Upper lobe of left lung (tissue), 6 donors: ENCODE data around the gene CTLA4. TPM values are rescaled to one million over a fixed set of nuclear protein-coding genes. Genes with fewer than 3 reads are reported as not detected.
A peak's percentile ranks its signal among the peaks of the same experiment; 100 is the strongest.
"Not testable (repeated sequence)": the region's sequence is repeated elsewhere in the genome, so short reads cannot be mapped to it uniquely, and the experiment has no call there.

Source experiments
- ATAC-seq, 2 donors: fragments of 200-7000 bp; cut with Tn5 transposase; one replicate each; pipeline ENCODE4 v1.9.1; 2022; ENCODE audit warnings: mild to moderate bottlenecking in 2 of 2, moderate library complexity in 2 of 2; ENCODE audit not compliant: low FRiP score in 2 of 2
- DNase-seq, 2 donors: peaks; one replicate each; pipeline ENCODE4 v3.0.0-alpha.2; 2019 to 2020
- H3K27ac ChIP-seq, 4 donors: fragments of 200-600 bp; sonication (generic); one replicate each; pipeline ENCODE4 v1.5.1; 2016 to 2019
- H3K27me3 ChIP-seq, 4 donors: fragments of 200-600 bp; sonication (generic); one replicate each; pipeline ENCODE4 v1.5.1; 2017 to 2019
- H3K36me3 ChIP-seq, 4 donors: fragments of 200-600 bp; sonication (generic); one replicate each; pipeline ENCODE4 v1.5.1; 2016 to 2019
- H3K4me1 ChIP-seq, 4 donors: fragments of 200-600 bp; sonication (generic); one replicate each; pipeline ENCODE4 v1.5.1; 2018 to 2019
- H3K4me3 ChIP-seq, 4 donors: fragments of 200-600 bp; sonication (generic); one replicate each; pipeline ENCODE4 v1.5.1; 2017 to 2019; ENCODE audit warnings: mild to moderate bottlenecking in 2 of 4, moderate library complexity in 1 of 4
- H3K9me3 ChIP-seq, 4 donors: fragments of 200-600 bp; sonication (generic); one replicate each; pipeline ENCODE4 v1.5.1; 2018 to 2019
- EP300 ChIP-seq, 4 donors: sonication (generic); formaldehyde crosslinking; IDR thresholded peaks; one replicate each; pipeline ENCODE4 v1.5.1; 2017; ENCODE audit warnings: antibody characterized with exemption in 4 of 4, control low read depth in 2 of 4
- POLR2A ChIP-seq, 4 donors: fragments of 450-650 bp; IDR thresholded peaks; one replicate each; pipeline ENCODE4 v1.5.1; 2016 to 2017; ENCODE audit warnings: antibody characterized with exemption in 4 of 4, mild to moderate bottlenecking in 2 of 4
- POLR2AphosphoS5 ChIP-seq, 2 donors: sonication (generic); formaldehyde crosslinking; IDR thresholded peaks; one replicate each; pipeline ENCODE4 v1.5.1; 2017; ENCODE audit warnings: antibody characterized with exemption in 2 of 2
- WGBS, 2 donors: methylation state at CpG; one replicate each; pipeline ENCODE4 v1.1.5; 2017 to 2018; 5-methylcytosine and 5-hydroxymethylcytosine counted together
- total RNA-seq, 6 donors: library from RNA; depleted of rRNA in 4 of 6; stranded (reverse); fragments of >200 nt in 4 of 6; gene quantifications; one replicate each; pipeline versions ENCODE4 v1.1.0 to v1.2.1, GENCODE V29; 2016 to 2021
- TF ChIP-seq, protein P1 (sequence below), 6 experiments: fragments of 450-650 bp in 4 of 6; fragments of 200-600 bp in 2 of 6; sonication (generic) in 2 of 6; IDR thresholded peaks; one replicate each; pipeline ENCODE4 v1.5.1; 2016 to 2019; ENCODE audit warnings: antibody characterized with exemption in 6 of 6
- donor health status: DM: no; HTN: no; CAD: no; lungs with moderate emphysema.
- donor health status: DM: no; HTN: yes; CAD: no; lungs with severe emphysema.

The CTLA4 gene
- total RNA-seq, 6 donors from 2014 or later = 0.33 to 3.1 (median 1.1) TPM

DNA sequence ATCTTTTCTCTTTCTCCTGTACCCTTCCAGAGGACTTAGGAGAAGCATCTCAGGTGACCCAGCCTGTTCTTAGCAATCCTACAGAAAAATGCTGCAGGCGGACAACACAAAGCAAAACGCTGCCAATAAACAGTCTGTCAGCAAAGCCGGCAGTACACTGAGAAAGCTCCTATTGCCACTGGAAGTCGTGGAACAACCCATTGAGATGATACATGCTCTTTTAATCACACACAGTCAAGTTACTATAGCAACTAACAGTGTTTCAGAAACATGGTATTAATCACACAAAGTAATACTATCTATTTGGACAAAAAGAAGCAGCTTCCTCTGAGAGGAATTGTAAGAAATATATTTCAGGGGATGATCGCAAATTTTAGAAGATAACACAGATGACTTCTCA, 10.5 kb downstream of the CTLA4 start:
- Histone ChIP-seq H3K9me3 (no peaks in the 10 kb centered on the region), H3K36me3 (no peaks in the 10 kb centered on the region), H3K27ac (no peak overlapping the region), H3K4me3 (no peak overlapping the region), H3K4me1 (no peaks in the 10 kb centered on the region), H3K27me3 (no peaks in the 10 kb centered on the region)
- DNase-seq = no peak
- 49 to 50% methylated on average over 5 of the region's 5 CpGs for WGBS, 2 donors
- no peak for TF ChIP-seq EP300 (IDR thresholded peaks at IDR 0.05)
- no peak for TF ChIP-seq POLR2A (IDR thresholded peaks at IDR 0.05)
- TF ChIP-seq, protein P1, sequence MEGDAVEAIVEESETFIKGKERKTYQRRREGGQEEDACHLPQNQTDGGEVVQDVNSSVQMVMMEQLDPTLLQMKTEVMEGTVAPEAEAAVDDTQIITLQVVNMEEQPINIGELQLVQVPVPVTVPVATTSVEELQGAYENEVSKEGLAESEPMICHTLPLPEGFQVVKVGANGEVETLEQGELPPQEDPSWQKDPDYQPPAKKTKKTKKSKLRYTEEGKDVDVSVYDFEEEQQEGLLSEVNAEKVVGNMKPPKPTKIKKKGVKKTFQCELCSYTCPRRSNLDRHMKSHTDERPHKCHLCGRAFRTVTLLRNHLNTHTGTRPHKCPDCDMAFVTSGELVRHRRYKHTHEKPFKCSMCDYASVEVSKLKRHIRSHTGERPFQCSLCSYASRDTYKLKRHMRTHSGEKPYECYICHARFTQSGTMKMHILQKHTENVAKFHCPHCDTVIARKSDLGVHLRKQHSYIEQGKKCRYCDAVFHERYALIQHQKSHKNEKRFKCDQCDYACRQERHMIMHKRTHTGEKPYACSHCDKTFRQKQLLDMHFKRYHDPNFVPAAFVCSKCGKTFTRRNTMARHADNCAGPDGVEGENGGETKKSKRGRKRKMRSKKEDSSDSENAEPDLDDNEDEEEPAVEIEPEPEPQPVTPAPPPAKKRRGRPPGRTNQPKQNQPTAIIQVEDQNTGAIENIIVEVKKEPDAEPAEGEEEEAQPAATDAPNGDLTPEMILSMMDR (IDR thresholded peaks at IDR 0.05) = no peak
- no peak for TF ChIP-seq POLR2AphosphoS5 (IDR thresholded peaks at IDR 0.05)
- peak in 1 of 2 donors; percentile 35 for ATAC-seq

GRCh38 chr2:203880557-203881125, 13.1 kb downstream of the CTLA4 start:
- H3K36me3 ChIP-seq = no peaks in the 10 kb centered on the region
- TF ChIP-seq POLR2AphosphoS5 (IDR thresholded peaks at IDR 0.05) = no peak
- TF ChIP-seq EP300 (IDR thresholded peaks at IDR 0.05) = no peak
- TF ChIP-seq, protein P1 (IDR thresholded peaks at IDR 0.05) = no peak
- no peak for TF ChIP-seq POLR2A (IDR thresholded peaks at IDR 0.05)
- DNase-seq (no peak), ATAC-seq (peak in 1 of 2 donors; percentile 34)
- H3K27me3 ChIP-seq = no peaks in the 10 kb centered on the region
- no peak overlapping the region for H3K27ac ChIP-seq
- 90 to 92% methylated on average over 4 to 7 of the region's 7 CpGs for WGBS, 2 donors
- H3K4me1 ChIP-seq = no peaks in the 10 kb centered on the region
- no peaks in the 10 kb centered on the region for H3K9me3 ChIP-seq
- H3K4me3 ChIP-seq = no peak overlapping the region

- H3K27me3 ChIP-seq, H3K27ac ChIP-seq, H3K9me3 ChIP-seq, ATAC-seq, H3K4me3 ChIP-seq, DNase-seq, H3K4me1 ChIP-seq, H3K36me3 ChIP-seq: not testable (repeated sequence)
- whole genome bisulfite sequencing, 2 donors = 97 to 100% methylated on average over 3 of the region's 3 CpGs
These were observed 13.6 kb downstream of the CTLA4 start for GRCh38 chr2:203881185-203881584.

GRCh38 chr2:203882551-203882950, 15.0 kb downstream of the CTLA4 start:
- 82 to 97% methylated on average over 1 of the region's 1 CpG for WGBS, 2 donors
- no peaks in the 10 kb centered on the region for H3K4me1 ChIP-seq
- ATAC-seq = no peak

DNA sequence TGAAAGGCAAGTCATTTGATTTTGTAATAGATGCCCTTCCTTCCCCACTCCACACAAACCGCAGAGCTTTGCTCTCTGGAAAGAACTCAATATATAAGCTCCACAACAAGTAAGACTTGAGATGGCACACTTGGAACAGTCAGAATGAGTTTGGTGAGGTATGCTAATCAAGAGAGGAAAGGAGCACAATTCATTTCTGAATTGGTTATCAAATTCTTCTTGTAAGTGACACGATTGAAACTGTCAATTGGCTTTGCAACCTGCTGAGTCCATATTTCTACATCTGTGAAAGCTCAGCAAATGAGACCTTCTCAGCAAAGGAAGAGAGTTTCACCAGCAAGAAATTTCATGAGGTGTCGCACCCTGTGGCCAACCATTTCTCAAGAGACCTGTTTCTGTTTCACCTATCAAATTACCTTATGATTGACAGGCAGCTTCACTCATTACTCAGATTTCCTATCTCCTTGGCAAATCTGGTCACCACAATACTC, 19.1 kb downstream of the CTLA4 start:
- no peak for ATAC-seq
- TF ChIP-seq POLR2A (IDR thresholded peaks at IDR 0.05) = no peak
- TF ChIP-seq EP300 (IDR thresholded peaks at IDR 0.05) = no peak
- TF ChIP-seq, protein P1 (IDR thresholded peaks at IDR 0.05) = no peak
- no peak for TF ChIP-seq POLR2AphosphoS5 (IDR thresholded peaks at IDR 0.05)
- no peaks in the 10 kb centered on the region for H3K27me3 ChIP-seq

More at GRCh38 chr2:203882551-203882950, 15.0 kb downstream of the CTLA4 start:
- no peak for DNase-seq
- Histone ChIP-seq H3K27ac (no peak overlapping the region), H3K4me3 (no peak overlapping the region), H3K36me3 (no peaks in the 10 kb centered on the region), H3K27me3 (no peaks in the 10 kb centered on the region), H3K9me3 (no peaks in the 10 kb centered on the region)
- no peak for TF ChIP-seq EP300 (IDR thresholded peaks at IDR 0.05)
- no peak for TF ChIP-seq POLR2AphosphoS5 (IDR thresholded peaks at IDR 0.05)
- TF ChIP-seq POLR2A (IDR thresholded peaks at IDR 0.05) = no peak
- TF ChIP-seq, protein P1 (IDR thresholded peaks at IDR 0.05) = no peak

More for the DNA sequence above, 19.1 kb downstream of the CTLA4 start:
- Histone ChIP-seq H3K4me3 (no peak overlapping the region), H3K36me3 (no peaks in the 10 kb centered on the region), H3K27ac (no peak overlapping the region), H3K4me1 (no peaks in the 10 kb centered on the region), H3K9me3 (no peaks in the 10 kb centered on the region)
- no peak for DNase-seq
- WGBS, 2 donors = 67 to 86% methylated on average over 3 of the region's 3 CpGs
